ENCODE data around the gene PIGQ. TPM values are rescaled to one million over a fixed set of nuclear protein-coding genes. Genes with fewer than 3 reads are reported as not detected.

PIGQ gene
- total RNA-seq, 2 experiments from 2014 or later = 22.8 to 27.0 TPM

- no peak overlapping the region for H3K4me3 Mint-ChIP-seq
- no peak overlapping the region for H3K27ac Mint-ChIP-seq
- POLR2A ChIA-PET = no interaction called here
- TF ChIP-seq, protein P1, sequence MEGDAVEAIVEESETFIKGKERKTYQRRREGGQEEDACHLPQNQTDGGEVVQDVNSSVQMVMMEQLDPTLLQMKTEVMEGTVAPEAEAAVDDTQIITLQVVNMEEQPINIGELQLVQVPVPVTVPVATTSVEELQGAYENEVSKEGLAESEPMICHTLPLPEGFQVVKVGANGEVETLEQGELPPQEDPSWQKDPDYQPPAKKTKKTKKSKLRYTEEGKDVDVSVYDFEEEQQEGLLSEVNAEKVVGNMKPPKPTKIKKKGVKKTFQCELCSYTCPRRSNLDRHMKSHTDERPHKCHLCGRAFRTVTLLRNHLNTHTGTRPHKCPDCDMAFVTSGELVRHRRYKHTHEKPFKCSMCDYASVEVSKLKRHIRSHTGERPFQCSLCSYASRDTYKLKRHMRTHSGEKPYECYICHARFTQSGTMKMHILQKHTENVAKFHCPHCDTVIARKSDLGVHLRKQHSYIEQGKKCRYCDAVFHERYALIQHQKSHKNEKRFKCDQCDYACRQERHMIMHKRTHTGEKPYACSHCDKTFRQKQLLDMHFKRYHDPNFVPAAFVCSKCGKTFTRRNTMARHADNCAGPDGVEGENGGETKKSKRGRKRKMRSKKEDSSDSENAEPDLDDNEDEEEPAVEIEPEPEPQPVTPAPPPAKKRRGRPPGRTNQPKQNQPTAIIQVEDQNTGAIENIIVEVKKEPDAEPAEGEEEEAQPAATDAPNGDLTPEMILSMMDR (IDR thresholded peaks at IDR 0.05) = no peak
- peaks cover 19% of the 10 kb centered on the region for H3K36me3 ChIP-seq (ENCODE audit: insufficient read depth, low read length)
- no peaks in the 10 kb centered on the region for H3K36me3 Mint-ChIP-seq (ENCODE audit: low read depth)
- intact Hi-C loops (cut with DNase I, micrococcal nuclease) = no loop called here
- no peaks in the 10 kb centered on the region for H3K4me1 ChIP-seq (ENCODE audit: insufficient read depth, low read length)
- peaks cover 4 to 5% of the 10 kb centered on the region in 2 experiments for H3K27me3 ChIP-seq (ENCODE audit: control insufficient read depth in 1 of 2, insufficient read depth in 2 of 2, low read length in 2 of 2)
- H3K27me3 Mint-ChIP-seq = peaks cover 6% of the 10 kb centered on the region
- no peaks in the 10 kb centered on the region for H3K9me3 Mint-ChIP-seq
- H3K9me3 ChIP-seq (ENCODE audit: control insufficient read depth in 1 of 2, insufficient read depth in 1 of 2, low read length in 2 of 2) = peaks cover 0 to 3% of the 10 kb centered on the region in 2 experiments
- no peaks in the 10 kb centered on the region for H3K4me1 Mint-ChIP-seq (ENCODE audit: low read depth)
- CTCF ChIA-PET = no interaction called here
- no peak for DNase-seq
- H3K4me3 ChIP-seq (ENCODE audit: low read length) = no peak overlapping the region
- no peak for ATAC-seq (ENCODE audit: poor library complexity)
- no peak overlapping the region for H3K27ac ChIP-seq (ENCODE audit: low read depth in 1 of 2, low read length in 2 of 2)
Observed at GRCh38 chr16:553601-554296, 16.0 kb upstream of the PIGQ start.

DNA sequence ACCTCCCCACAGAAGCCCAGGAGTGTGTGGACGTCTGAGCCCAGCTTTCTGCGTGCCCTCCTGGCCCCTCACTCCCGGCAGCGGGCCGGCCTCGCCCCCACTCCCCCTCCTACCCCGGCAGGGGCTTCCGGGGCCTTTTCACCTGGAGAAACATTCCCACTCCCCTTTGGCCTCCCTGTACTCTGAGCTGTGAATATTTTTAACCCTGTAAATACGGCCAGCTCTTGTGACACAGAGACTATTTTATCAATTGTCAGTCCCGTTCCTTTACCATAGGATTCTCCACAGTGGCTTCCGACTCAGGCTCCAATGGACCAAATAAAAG lies 15.5 kb upstream of the PIGQ start:
- no peak overlapping the region for H3K27ac ChIP-seq (ENCODE audit: low read depth in 1 of 2, low read length in 2 of 2)
- Mint-ChIP-seq H3K36me3 (ENCODE audit: low read depth) (no peaks in the 10 kb centered on the region), H3K4me3 (no peak overlapping the region), H3K27me3 (peaks cover 6% of the 10 kb centered on the region), H3K4me1 (ENCODE audit: low read depth) (no peaks in the 10 kb centered on the region), H3K9me3 (no peaks in the 10 kb centered on the region), H3K27ac (no peak overlapping the region)
- H3K4me1 ChIP-seq (ENCODE audit: insufficient read depth, low read length) = no peaks in the 10 kb centered on the region
- intact Hi-C loops (cut with DNase I, micrococcal nuclease) = no loop called here
- H3K4me3 ChIP-seq (ENCODE audit: low read length) = no peak overlapping the region
- no peak for ATAC-seq (ENCODE audit: poor library complexity)
- peaks cover 0 to 9% of the 10 kb centered on the region in 2 experiments for H3K9me3 ChIP-seq (ENCODE audit: control insufficient read depth in 1 of 2, insufficient read depth in 1 of 2, low read length in 2 of 2)
- ChIA-PET CTCF (no interaction called here), POLR2A (no interaction called here)
- H3K27me3 ChIP-seq (ENCODE audit: control insufficient read depth in 1 of 2, insufficient read depth in 2 of 2, low read length in 2 of 2) = peaks cover 6 to 10% of the 10 kb centered on the region in 2 experiments
- TF ChIP-seq, protein P1 (IDR thresholded peaks at IDR 0.05) = no peak
- DNase-seq = no peak
- peaks cover 18% of the 10 kb centered on the region for H3K36me3 ChIP-seq (ENCODE audit: insufficient read depth, low read length)

DNA sequence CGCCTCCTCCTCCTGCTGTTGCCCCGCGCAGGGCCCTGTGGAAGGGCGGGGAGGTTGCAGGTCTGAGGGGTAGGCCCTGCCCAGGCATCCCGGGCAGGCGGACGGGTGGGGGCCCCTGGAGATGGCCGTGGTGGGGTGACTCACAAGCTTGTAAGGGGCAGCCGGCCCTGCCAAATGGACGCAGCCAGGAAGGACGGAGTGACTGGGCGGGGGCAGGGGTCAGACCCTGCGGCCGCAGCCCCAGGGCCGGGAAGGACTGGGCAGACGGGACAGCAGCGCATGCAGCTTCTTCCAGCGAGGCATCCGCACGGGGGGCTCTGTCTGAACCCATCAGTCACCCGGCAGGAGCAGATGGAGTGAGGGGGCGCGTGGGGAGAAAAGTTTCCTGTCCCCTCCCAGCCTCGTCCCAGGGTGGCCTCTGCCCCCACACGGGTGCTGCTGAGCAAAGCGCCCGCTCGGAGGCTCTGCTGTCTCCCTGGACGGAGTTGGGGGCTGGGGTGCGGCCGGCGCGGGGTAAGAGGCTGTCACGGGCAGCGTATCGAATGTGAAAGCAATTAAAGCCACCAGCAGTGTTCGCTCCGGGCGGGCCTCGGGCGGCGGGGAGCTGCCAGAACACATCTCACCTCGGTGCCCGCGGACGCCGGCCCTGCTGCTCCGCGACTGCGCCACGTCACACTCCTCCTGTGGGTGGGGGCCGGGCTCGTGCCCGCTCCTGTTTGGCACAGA lies 15.0 kb upstream of the PIGQ start:
- no peak overlapping the region for H3K4me3 ChIP-seq (ENCODE audit: low read length)
- no peak overlapping the region for H3K4me3 Mint-ChIP-seq
- H3K4me1 Mint-ChIP-seq (ENCODE audit: low read depth) = no peaks in the 10 kb centered on the region
- H3K27ac Mint-ChIP-seq = no peak overlapping the region
- peaks cover 18% of the 10 kb centered on the region for H3K36me3 ChIP-seq (ENCODE audit: insufficient read depth, low read length)
- TF ChIP-seq, protein P1 (IDR thresholded peaks at IDR 0.05) = no peak
- ChIA-PET CTCF (no interaction called here), POLR2A (no interaction called here)
- DNase-seq = no peak
- peaks cover 0 to 11% of the 10 kb centered on the region in 2 experiments for H3K9me3 ChIP-seq (ENCODE audit: control insufficient read depth in 1 of 2, insufficient read depth in 1 of 2, low read length in 2 of 2)
- no peak for ATAC-seq (ENCODE audit: poor library complexity)
- peaks cover 11 to 15% of the 10 kb centered on the region in 2 experiments for H3K27me3 ChIP-seq (ENCODE audit: control insufficient read depth in 1 of 2, insufficient read depth in 2 of 2, low read length in 2 of 2)
- no peaks in the 10 kb centered on the region for H3K36me3 Mint-ChIP-seq (ENCODE audit: low read depth)
- H3K4me1 ChIP-seq (ENCODE audit: insufficient read depth, low read length) = peaks cover 4% of the 10 kb centered on the region
- H3K27me3 Mint-ChIP-seq = peaks cover 6% of the 10 kb centered on the region
- no peaks in the 10 kb centered on the region for H3K9me3 Mint-ChIP-seq
- no peak overlapping the region for H3K27ac ChIP-seq (ENCODE audit: low read depth in 1 of 2, low read length in 2 of 2)
- intact Hi-C loops (cut with DNase I, micrococcal nuclease) = no loop called here

All from CD4-positive, alpha-beta T cell (primary cell).